ENCODE measurements around the gene COL9A2. TPM values are rescaled to one million over a fixed set of nuclear protein-coding genes. Genes with fewer than 3 reads are reported as not detected.

The COL9A2 gene
- polyA plus RNA-seq, 1 of the 3 experiments (the other 2 are of a cell fraction): 0.94 TPM

- TF ChIP-seq, protein P1, sequence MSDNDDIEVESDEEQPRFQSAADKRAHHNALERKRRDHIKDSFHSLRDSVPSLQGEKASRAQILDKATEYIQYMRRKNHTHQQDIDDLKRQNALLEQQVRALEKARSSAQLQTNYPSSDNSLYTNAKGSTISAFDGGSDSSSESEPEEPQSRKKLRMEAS (IDR thresholded peaks at IDR 0.05; ENCODE audit: low read depth): no peak
- TF ChIP-seq GATA2 (CRISPR knock-in tag; IDR thresholded peaks at IDR 0.05) (no peak), ELF1 (IDR thresholded peaks at IDR 0.05) (no peak), CTCF (IDR thresholded peaks at IDR 0.05) (no peak)
These were observed 13.3 kb downstream of the COL9A2 start (continued) for GRCh38 chr1:40303790-40304189.

- H3K9ac ChIP-seq: no peak overlapping the region
- H3K4me1 ChIP-seq (ENCODE audit: control insufficient read depth in 1 of 2, insufficient read depth in 2 of 2, low read depth in 1 of 2, low read length in 1 of 2): no peaks in the 10 kb centered on the region; a peak in 1 of 4 replicates
- no peaks in the 10 kb centered on the region for H3K27me3 ChIP-seq (ENCODE audit: insufficient read depth)
- TF ChIP-seq SMC3 (IDR thresholded peaks at IDR 0.05; ENCODE audit: low read depth, low read length) (no peak), RXRA (IDR thresholded peaks at IDR 0.05; ENCODE audit: borderline replicate concordance, low read depth) (no peak), EP300 (IDR thresholded peaks at IDR 0.05; ENCODE audit: borderline replicate concordance in 1 of 2, low read depth in 1 of 2, low read length in 1 of 2) (no peak), FOXM1 (IDR thresholded peaks at IDR 0.05; ENCODE audit: low read depth) (no peak), EZH2phosphoT487 (IDR thresholded peaks at IDR 0.05; ENCODE audit: borderline replicate concordance, low read depth) (no peak), TCF12 (IDR thresholded peaks at IDR 0.05) (no peak), ELF1 (IDR thresholded peaks at IDR 0.05) (no peak), MEF2A (IDR thresholded peaks at IDR 0.05; ENCODE audit: borderline replicate concordance, low read depth) (no peak), NFIC (IDR thresholded peaks at IDR 0.05; ENCODE audit: borderline replicate concordance) (no peak), YY1 (IDR thresholded peaks at IDR 0.05; ENCODE audit: low read depth) (no peak), NRF1 (IDR thresholded peaks at IDR 0.05; ENCODE audit: low read depth, low read length) (no peak), GATA2 (CRISPR knock-in tag; IDR thresholded peaks at IDR 0.05) (no peak), SIN3A (IDR thresholded peaks at IDR 0.05; ENCODE audit: borderline replicate concordance, low read depth, low read length) (no peak), RFX5 (IDR thresholded peaks at IDR 0.05; ENCODE audit: low read length) (no peak), JUND (IDR thresholded peaks at IDR 0.05) (no peak), FOXJ3 (CRISPR knock-in tag; IDR thresholded peaks at IDR 0.05) (no peak), RCOR1 (IDR thresholded peaks at IDR 0.05; ENCODE audit: low read length) (no peak), CTCF (IDR thresholded peaks at IDR 0.05) (no peak), RAD21 (IDR thresholded peaks at IDR 0.05; ENCODE audit: low read length) (no peak), MXI1 (IDR thresholded peaks at IDR 0.05; ENCODE audit: low read depth, low read length) (no peak)
- no peaks in the 10 kb centered on the region for H3K9me2 ChIP-seq
- no peaks in the 10 kb centered on the region for H3K79me2 ChIP-seq (ENCODE audit: insufficient read depth)
- H3F3A ChIP-seq (replicated peaks; ENCODE audit: insufficient read depth): no peaks in the 10 kb centered on the region
- DNase-seq: no peak
- no peak overlapping the region for H2AFZ ChIP-seq (ENCODE audit: low read depth)
- no peaks in the 10 kb centered on the region for H3K36me3 ChIP-seq (replicated peaks in 1 of 2; ENCODE audit: control insufficient read depth in 1 of 2, insufficient read depth in 2 of 2, low read length in 1 of 2)
- H3K9me3 ChIP-seq: no peaks in the 10 kb centered on the region
- H3K4me2 ChIP-seq: no peak overlapping the region
- ChIA-PET POLR2A (no interaction called here), CTCF (interaction anchor here (1.3 to 3.6 kb wide), 2 partner anchors 12 to 159 kb away, joined by 3 to 22 read pairs; no protein-coding TSS in a partner anchor)
- no peaks in the 10 kb centered on the region for H4K20me1 ChIP-seq (ENCODE audit: insufficient read depth)
- 87% methylated on average over 20 of the region's 38 CpGs for WGBS (ENCODE audit: low lambda C conversion rate)
- H3K27ac ChIP-seq (ENCODE audit: low read depth in 2 of 2, low read length in 1 of 2): no peak overlapping the region
- H3K4me3 ChIP-seq (ENCODE audit: low read depth in 2 of 2, low read length in 1 of 2): no peak overlapping the region
These were observed 13.9 kb downstream of the COL9A2 start for GRCh38 chr1:40303051-40303771.

Data from SK-N-SH (cell line).